Panc1 (cell line): ENCODE data around the gene SMIM33. TPM values are rescaled to one million over a fixed set of nuclear protein-coding genes. Genes with fewer than 3 reads are reported as not detected.

Source experiments
- ATAC-seq: fragments of 200-7000 bp; cut with Tn5 transposase; 2 replicates; pipeline ENCODE4 v1.9.1; 2020; ENCODE audit warnings: mild to moderate bottlenecking, moderate library complexity
- BruUV-seq: library from RNA; stranded (reverse); fragments of 400-500 nt; replicated peaks from 2 replicates; lab custom pipeline; 2021; lab: Mats Ljungman, UMichigan
- CTCF ChIA-PET: fragments of 300-600 bp; sonication (Branson Sonifier 250); formaldehyde crosslinking; loops from one replicate; lab custom pipeline; 2022; ENCODE audit warnings: antibody characterized with exemption; lab: Charles Lee
- POLR2A ChIA-PET: fragments of 300-600 bp; sonication (Branson Sonifier 250); formaldehyde crosslinking; loops from one replicate; lab custom pipeline; 2022; ENCODE audit warnings: antibody characterized with exemption; lab: Charles Lee
- DNase-seq: peaks from one replicate; pipeline ENCODE4 v3.0.0-alpha.2; 2010; ENCODE audit warnings: low read depth, low spot score
- H3K27ac ChIP-seq: 2 replicates; pipeline ENCODE4 v1.5.1; 2011; ENCODE audit warnings: mild to moderate bottlenecking, low read length, inconsistent platforms
- H3K27me3 ChIP-seq: fragments of 200-500 bp; sonication (Bioruptor generic); 2 replicates; pipeline ENCODE4 v1.6.0; 2014; ENCODE audit warnings: low read length, inconsistent platforms; ENCODE audit not compliant: control insufficient read depth, insufficient read depth
- H3K36me3 ChIP-seq: fragments of 200-500 bp; sonication (Bioruptor generic); 2 replicates; pipeline ENCODE4 v1.5.1; 2014; ENCODE audit warnings: inconsistent platforms, mild to moderate bottlenecking, low read length, moderate library complexity; ENCODE audit not compliant: control insufficient read depth, insufficient read depth
- H3K4me1 ChIP-seq: 2 replicates; pipeline ENCODE4 v1.5.1; 2011; ENCODE audit warnings: inconsistent platforms, mild to moderate bottlenecking, low read length, moderate library complexity; ENCODE audit not compliant: control insufficient read depth, insufficient read depth
- H3K4me3 ChIP-seq, 2 experiments: 2 replicates each; pipeline ENCODE4 v1.5.1; 2011 to 2012; ENCODE audit warnings: low read depth in 2 of 2, low read length in 2 of 2, mild to moderate bottlenecking in 2 of 2, inconsistent platforms in 1 of 2, moderate library complexity in 1 of 2
- H3K9me3 ChIP-seq: fragments of 200-500 bp; sonication (Bioruptor generic); 2 replicates; pipeline ENCODE4 v1.5.1; 2014; ENCODE audit warnings: low read depth, mild to moderate bottlenecking, inconsistent platforms, low read length, moderate library complexity; ENCODE audit not compliant: control insufficient read depth, insufficient read depth
- CTCF ChIP-seq: fragments of 450-650 bp; IDR thresholded peaks from 2 replicates; pipeline ENCODE4 v1.5.1; 2017; ENCODE audit warnings: mild to moderate bottlenecking
- POLR2AphosphoS5 ChIP-seq: IDR thresholded peaks from 2 replicates; pipeline ENCODE4 v1.6.1; 2012; ENCODE audit warnings: mild to moderate bottlenecking, low read depth, low read length, moderate library complexity
- REST ChIP-seq, 2 experiments: IDR thresholded peaks; 2 replicates each; pipeline ENCODE4 v1.6.1; 2011 to 2012; ENCODE audit warnings: low read depth in 2 of 2, control low read depth in 1 of 2, low read length in 1 of 2, mild to moderate bottlenecking in 1 of 2, moderate library complexity in 1 of 2; ENCODE audit not compliant: insufficient read depth in 1 of 2
- SIN3A ChIP-seq: IDR thresholded peaks from 2 replicates; pipeline ENCODE4 v1.6.1; 2012; ENCODE audit warnings: low read depth, mild to moderate bottlenecking, low read length, moderate library complexity, borderline replicate concordance; ENCODE audit not compliant: insufficient read depth
- TCF7L2 ChIP-seq: IDR thresholded peaks from 2 replicates; pipeline ENCODE4 v1.6.1; 2011; ENCODE audit warnings: mild to moderate bottlenecking, low read depth, low read length, inconsistent platforms
- in situ Hi-C: cut with HindIII; loops from 2 replicates; pipeline ENCODE4 v1.10.0; 2016; ENCODE audit warnings: low sequenced_read_pairs, low pct_unique_long_range_greater_than_20kb
- intact Hi-C: fragments of 100-400 bp; cut with micrococcal nuclease; formaldehyde crosslinking; loops from one replicate; pipeline ENCODE4 v1.10.0; 2022; ENCODE audit not compliant: unreplicated experiment
- total RNA-seq: library from RNA; stranded (reverse); gene quantifications from one replicate; pipeline ENCODE4 v1.2.1, GENCODE V29; 2021; ENCODE audit not compliant: unreplicated experiment

SMIM33 gene
- total RNA-seq, 1 experiment from 2014 or later: not detected

GRCh38 chr5:139435676-139436075 is 35.1 kb upstream of the SMIM33 start:
- Histone ChIP-seq H3K4me3 (no peak overlapping the region), H3K27ac (no peak overlapping the region), H3K36me3 (no peaks in the 10 kb centered on the region), H3K9me3 (no peaks in the 10 kb centered on the region), H3K4me1 (peaks cover 3% of the 10 kb centered on the region; the same call in 1 of the 2 replicates), H3K27me3 (no peaks in the 10 kb centered on the region)
- DNase-seq (no peak), ATAC-seq (no peak)
- ChIA-PET CTCF (interaction anchor here (0.6 kb wide), 1 partner anchor 30 kb away, joined by 3 read pairs; no protein-coding TSS in a partner anchor), POLR2A (interaction anchor here (0.6 kb wide), 2 partner anchors 197 to 860 kb away, joined by 6 read pairs; no protein-coding TSS in a partner anchor)
- BruUV-seq: no TSS peak
- TF ChIP-seq TCF7L2 (no peak), REST (IDR thresholded peaks at IDR 0.05; ENCODE audit: insufficient read depth in 1 of 2, low read depth in 2 of 2, low read length in 1 of 2) (no peak), POLR2AphosphoS5 (no peak), SIN3A (no peak), CTCF (no peak)
- in situ Hi-C loops (no loop called here), intact Hi-C loops (no loop called here)

- no TSS peak for BruUV-seq
- Histone ChIP-seq H3K4me3 (peak overlapping the region; percentile 79 to 94), H3K27ac (peak overlapping the region; percentile 30; the same call in 1 of the 2 replicates), H3K4me1 (peaks cover 3% of the 10 kb centered on the region; the same call in 1 of the 2 replicates), H3K36me3 (no peaks in the 10 kb centered on the region), H3K27me3 (no peaks in the 10 kb centered on the region; the same call in 1 of the 2 replicates), H3K9me3 (no peaks in the 10 kb centered on the region)
- TF ChIP-seq SIN3A: no peak
- no peak for TF ChIP-seq CTCF
- no peak for TF ChIP-seq REST (IDR thresholded peaks at IDR 0.05; ENCODE audit: insufficient read depth in 1 of 2, low read depth in 2 of 2, low read length in 1 of 2)
- TF ChIP-seq TCF7L2: no peak
- no peak for TF ChIP-seq POLR2AphosphoS5
- ATAC-seq (0 out of 2 replicates have a peak, but pooled peaks have one; percentile 5), DNase-seq (no peak)
- intact Hi-C loops: no loop called here
- CTCF ChIA-PET: interaction anchor here (0.6 to 0.7 kb wide), 2 partner anchors 43 to 94 kb away, joined by 3 to 8 read pairs; no protein-coding TSS in a partner anchor
- in situ Hi-C loops: no loop called here
- POLR2A ChIA-PET: no interaction called here
Measured at GRCh38 chr5:139438707-139439012, 32.1 kb upstream of the SMIM33 start.
